Lower leg skin (tissue), 3 donors: ENCODE measurements around the gene SLC36A3.

Experiments used
- POLR2A ChIP-seq, 2 donors: fragments of 450-650 bp; IDR thresholded peaks; one replicate each; pipeline ENCODE4 v1.6.1; 2016 to 2017; ENCODE audit warnings: antibody characterized with exemption in 2 of 2, mild to moderate bottlenecking in 1 of 2, moderate library complexity in 1 of 2
- TF ChIP-seq, protein P1 (sequence below), 3 donors: fragments of 450-650 bp; IDR thresholded peaks; one replicate each; pipeline ENCODE4 v1.5.1; 2016; ENCODE audit warnings: antibody characterized with exemption in 3 of 3, mild to moderate bottlenecking in 3 of 3, moderate library complexity in 2 of 3

- TF ChIP-seq, protein P1, sequence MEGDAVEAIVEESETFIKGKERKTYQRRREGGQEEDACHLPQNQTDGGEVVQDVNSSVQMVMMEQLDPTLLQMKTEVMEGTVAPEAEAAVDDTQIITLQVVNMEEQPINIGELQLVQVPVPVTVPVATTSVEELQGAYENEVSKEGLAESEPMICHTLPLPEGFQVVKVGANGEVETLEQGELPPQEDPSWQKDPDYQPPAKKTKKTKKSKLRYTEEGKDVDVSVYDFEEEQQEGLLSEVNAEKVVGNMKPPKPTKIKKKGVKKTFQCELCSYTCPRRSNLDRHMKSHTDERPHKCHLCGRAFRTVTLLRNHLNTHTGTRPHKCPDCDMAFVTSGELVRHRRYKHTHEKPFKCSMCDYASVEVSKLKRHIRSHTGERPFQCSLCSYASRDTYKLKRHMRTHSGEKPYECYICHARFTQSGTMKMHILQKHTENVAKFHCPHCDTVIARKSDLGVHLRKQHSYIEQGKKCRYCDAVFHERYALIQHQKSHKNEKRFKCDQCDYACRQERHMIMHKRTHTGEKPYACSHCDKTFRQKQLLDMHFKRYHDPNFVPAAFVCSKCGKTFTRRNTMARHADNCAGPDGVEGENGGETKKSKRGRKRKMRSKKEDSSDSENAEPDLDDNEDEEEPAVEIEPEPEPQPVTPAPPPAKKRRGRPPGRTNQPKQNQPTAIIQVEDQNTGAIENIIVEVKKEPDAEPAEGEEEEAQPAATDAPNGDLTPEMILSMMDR (IDR thresholded peaks at IDR 0.05): no peak
- TF ChIP-seq POLR2A (IDR thresholded peaks at IDR 0.05): no peak
These were observed 35.9 kb downstream of the SLC36A3 start for GRCh38 chr5:151267491-151268260.
